BLaER1 (cell line): Measurements from ENCODE around the gene HOXA1.
"Not testable (repeated sequence)": the region's sequence is repeated elsewhere in the genome, so short reads cannot be mapped to it uniquely, and the experiment has no call there.

Experiments used
- H3K27ac ChIP-seq: shearing (Covaris generic); formaldehyde crosslinking; 2 replicates; pipeline ENCODE4 v1.8.1; 2022
- H3K27me3 ChIP-seq: shearing (Covaris generic); formaldehyde crosslinking; 2 replicates; pipeline ENCODE4 v1.8.1; 2022
- H3K36me3 ChIP-seq: shearing (Covaris generic); formaldehyde crosslinking; 2 replicates; pipeline ENCODE4 v1.8.1; 2022
- H3K4me1 ChIP-seq: shearing (Covaris generic); formaldehyde crosslinking; 2 replicates; pipeline ENCODE4 v1.8.1; 2022
- H3K4me2 ChIP-seq: shearing (Covaris generic); formaldehyde crosslinking; 2 replicates; pipeline ENCODE4 v1.8.1; 2022
- H3K4me3 ChIP-seq: shearing (Covaris generic); formaldehyde crosslinking; 2 replicates; pipeline ENCODE4 v1.8.1; 2022
- H3K9ac ChIP-seq: shearing (Covaris generic); formaldehyde crosslinking; 2 replicates; pipeline ENCODE4 v1.8.1; 2022
- H3K9me3 ChIP-seq: shearing (Covaris generic); formaldehyde crosslinking; 2 replicates; pipeline ENCODE4 v1.8.1; 2022
- H4K20me1 ChIP-seq: shearing (Covaris generic); formaldehyde crosslinking; 2 replicates; pipeline ENCODE4 v1.8.1; 2022
- Cebpa-rat ChIP-seq: shearing (Covaris generic); IDR thresholded peaks from 2 replicates; pipeline ENCODE4 v1.8.1; 2022

Gene HOXA1

DNA sequence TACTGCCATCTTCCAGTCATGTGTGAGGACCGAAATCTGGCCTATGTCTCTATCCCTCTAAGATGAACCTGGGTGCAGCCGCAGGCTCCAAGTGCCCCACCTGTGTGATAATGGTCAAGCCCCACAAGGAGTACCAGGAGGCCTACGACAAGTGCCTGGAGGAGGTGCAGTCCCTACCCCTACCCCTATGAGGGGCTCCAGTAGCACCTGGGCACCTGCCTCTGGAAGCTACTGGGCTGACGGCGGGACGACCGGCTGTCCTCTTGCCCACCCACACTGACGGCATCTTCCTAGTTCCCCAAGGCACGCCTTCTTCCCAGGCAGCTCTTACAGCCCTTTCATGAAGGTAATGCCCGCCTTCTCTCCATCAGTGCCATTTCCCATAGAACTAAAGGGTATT, 47.4 kb downstream of the HOXA1 start:
- H3K4me1 ChIP-seq: no peaks in the 10 kb centered on the region
- no peaks in the 10 kb centered on the region for H3K36me3 ChIP-seq
- no peaks in the 10 kb centered on the region for H4K20me1 ChIP-seq
- H3K9me3 ChIP-seq: peaks cover 16% of the 10 kb centered on the region
- no peak overlapping the region for H3K27ac ChIP-seq
- no peak overlapping the region for H3K9ac ChIP-seq
- H3K27me3 ChIP-seq: no peaks in the 10 kb centered on the region
- no peak for TF ChIP-seq Cebpa-rat
- H3K4me2 ChIP-seq: no peak overlapping the region
- no peak overlapping the region for H3K4me3 ChIP-seq

DNA sequence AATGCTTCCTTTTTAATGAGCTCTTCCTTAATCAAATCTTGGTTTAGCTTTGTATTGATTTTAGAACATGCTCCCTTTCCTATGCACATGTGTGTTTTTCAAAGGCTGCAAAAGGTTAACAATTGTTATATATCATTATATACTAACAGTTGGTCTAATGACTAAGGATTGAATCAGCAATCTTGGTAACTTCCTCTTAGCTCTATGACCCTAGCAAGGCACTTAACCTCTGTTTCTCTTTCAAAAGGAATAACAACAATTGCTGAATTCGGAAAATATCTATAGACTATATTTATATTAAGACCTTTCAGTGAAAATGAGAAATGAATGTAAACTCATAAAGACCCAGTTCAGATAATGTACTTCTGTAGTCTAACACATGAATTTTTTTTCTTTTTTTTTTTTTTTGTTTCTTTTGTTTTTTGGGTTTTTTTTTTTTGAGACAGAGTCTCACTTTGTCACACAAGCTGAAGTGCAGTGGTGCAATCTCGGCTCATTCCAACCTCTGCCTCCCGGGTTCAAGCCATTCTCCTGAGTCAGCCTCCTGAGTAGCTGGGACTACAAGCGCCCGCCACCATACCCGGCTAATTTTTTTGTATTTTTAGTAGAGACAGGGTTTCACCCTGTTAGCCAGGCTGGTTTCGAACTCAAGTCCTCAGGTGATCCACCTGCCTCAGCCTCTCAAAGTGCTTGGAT, 48.8 kb downstream of the HOXA1 start:
- Histone ChIP-seq H3K4me3 (no peak overlapping the region), H3K27me3 (no peaks in the 10 kb centered on the region), H3K9me3 (peaks cover 16% of the 10 kb centered on the region), H3K4me2 (no peak overlapping the region), H4K20me1 (no peaks in the 10 kb centered on the region), H3K36me3 (no peaks in the 10 kb centered on the region), H3K27ac (no peak overlapping the region), H3K9ac (no peak overlapping the region), H3K4me1 (no peaks in the 10 kb centered on the region)
- TF ChIP-seq Cebpa-rat: no peak

DNA sequence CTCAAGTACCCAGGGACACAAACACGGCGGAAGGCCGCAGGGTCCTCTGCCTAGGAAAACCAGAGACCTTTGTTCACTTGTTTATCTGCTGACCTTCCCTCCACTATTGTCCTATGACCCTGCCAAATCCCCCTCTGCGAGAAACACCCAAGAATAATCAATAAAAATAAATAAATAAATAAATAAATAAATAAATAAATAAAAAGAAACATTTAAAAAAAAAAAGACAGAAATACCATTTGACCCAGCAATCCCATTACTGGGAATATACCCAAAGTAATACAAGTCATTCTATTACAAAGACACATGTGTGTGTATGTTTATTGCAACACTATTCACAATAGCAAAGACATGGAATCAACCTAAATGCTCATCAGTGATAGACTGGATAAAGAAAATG, 49.8 kb downstream of the HOXA1 start:
- H3K4me1 ChIP-seq, H3K27me3 ChIP-seq, H4K20me1 ChIP-seq, H3K4me2 ChIP-seq, H3K4me3 ChIP-seq, H3K36me3 ChIP-seq, H3K9ac ChIP-seq, H3K27ac ChIP-seq: not testable (repeated sequence)
- peaks cover 16% of the 10 kb centered on the region for H3K9me3 ChIP-seq

DNA sequence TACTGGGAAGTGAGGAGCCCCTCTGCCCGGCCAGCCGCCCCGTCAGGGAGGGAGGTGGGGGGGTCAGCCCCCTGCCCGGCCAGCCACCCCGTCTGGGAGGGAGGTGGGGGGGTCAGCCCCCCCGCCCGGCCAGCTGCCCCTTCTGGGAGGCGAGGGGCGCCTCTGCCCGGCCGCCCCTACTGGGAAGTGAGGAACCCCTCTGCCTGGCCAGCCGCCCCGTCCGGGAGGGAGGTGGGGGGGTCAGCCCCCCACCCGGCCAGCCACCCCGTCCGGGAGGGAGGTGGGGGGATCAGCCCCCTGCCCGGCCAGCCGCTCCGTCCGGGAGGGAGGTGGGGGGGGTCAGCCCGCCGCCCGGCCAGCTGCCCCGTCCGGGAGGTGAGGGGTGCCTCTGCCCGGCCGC, 50.7 kb downstream of the HOXA1 start:
- H3K4me2 ChIP-seq, H3K27me3 ChIP-seq, H3K4me3 ChIP-seq, H3K9ac ChIP-seq, H4K20me1 ChIP-seq, H3K4me1 ChIP-seq, H3K27ac ChIP-seq, H3K36me3 ChIP-seq: not testable (repeated sequence)
- H3K9me3 ChIP-seq: peaks cover 16% of the 10 kb centered on the region
